Measurements from ENCODE around the gene BIRC3. TPM values are rescaled to one million over a fixed set of nuclear protein-coding genes. Genes with fewer than 3 reads are reported as not detected.

The BIRC3 gene
- total RNA-seq, 1 donor from 2014 or later, result not detected

DNA sequence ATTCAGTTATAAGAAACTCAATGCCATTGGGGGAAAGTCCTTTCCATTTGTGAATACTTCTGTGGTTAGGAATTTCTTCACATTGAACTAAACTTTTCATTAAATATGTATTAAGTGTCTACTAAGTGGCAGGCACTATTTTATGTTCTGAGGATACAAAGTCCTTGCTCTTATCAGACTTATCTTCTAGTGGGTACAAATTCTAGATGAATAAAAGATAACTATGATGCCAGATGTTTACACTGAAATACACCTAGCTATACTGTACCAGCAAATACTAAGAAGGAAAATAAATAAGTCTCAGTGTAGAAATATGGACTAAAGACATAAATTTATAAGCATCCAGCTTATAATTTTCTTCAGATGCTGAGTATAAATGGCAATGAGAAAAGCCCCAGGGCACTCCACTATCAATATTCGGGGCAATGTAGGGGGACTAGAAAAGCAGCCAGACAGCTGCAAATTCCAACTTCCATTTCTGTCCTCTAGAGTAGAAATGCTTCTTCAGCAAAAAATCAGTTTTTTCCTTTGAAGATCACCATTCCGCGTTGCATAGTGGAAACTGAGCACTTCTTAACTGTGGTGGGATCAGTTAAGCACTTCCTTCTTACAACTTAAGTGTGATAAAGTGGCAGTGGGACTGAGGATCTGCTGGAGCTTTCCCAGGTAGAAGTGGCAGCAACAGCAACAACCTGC lies 11.8 kb upstream of the BIRC3 start:
- Mint-ChIP-seq H3K36me3 (ENCODE audit: unreplicated experiment) (peaks cover 10% of the 10 kb centered on the region), H3K4me3 (ENCODE audit: unreplicated experiment) (no peak overlapping the region), H3K9me3 (ENCODE audit: unreplicated experiment) (peaks cover 5% of the 10 kb centered on the region), H3K27ac (ENCODE audit: unreplicated experiment) (no peak overlapping the region), H3K27me3 (ENCODE audit: unreplicated experiment) (no peaks in the 10 kb centered on the region), H3K4me1 (ENCODE audit: low read depth, unreplicated experiment) (no peaks in the 10 kb centered on the region)
- no peak for DNase-seq
- TF ChIP-seq CTCF (IDR thresholded peaks at IDR 0.05; ENCODE audit: partially characterized antibody, unreplicated experiment), result no peak

GRCh38 chr11:102306048-102306597 lies 11.2 kb upstream of the BIRC3 start:
- Mint-ChIP-seq H3K27me3 (ENCODE audit: unreplicated experiment) (no peaks in the 10 kb centered on the region), H3K27ac (ENCODE audit: unreplicated experiment) (no peak overlapping the region), H3K4me1 (ENCODE audit: low read depth, unreplicated experiment) (no peaks in the 10 kb centered on the region), H3K9me3 (ENCODE audit: unreplicated experiment) (peaks cover 5% of the 10 kb centered on the region), H3K4me3 (ENCODE audit: unreplicated experiment) (no peak overlapping the region), H3K36me3 (ENCODE audit: unreplicated experiment) (peaks cover 10% of the 10 kb centered on the region)
- DNase-seq, result no peak
- no peak for TF ChIP-seq CTCF (IDR thresholded peaks at IDR 0.05; ENCODE audit: partially characterized antibody, unreplicated experiment)

GRCh38 chr11:102306817-102307726 lies 10.2 kb upstream of the BIRC3 start:
- no peak for DNase-seq
- Mint-ChIP-seq H3K9me3 (ENCODE audit: unreplicated experiment) (peaks cover 3% of the 10 kb centered on the region), H3K36me3 (ENCODE audit: unreplicated experiment) (peaks cover under 1% of the 10 kb centered on the region), H3K4me1 (ENCODE audit: low read depth, unreplicated experiment) (no peaks in the 10 kb centered on the region), H3K27me3 (ENCODE audit: unreplicated experiment) (no peaks in the 10 kb centered on the region), H3K27ac (ENCODE audit: unreplicated experiment) (no peak overlapping the region), H3K4me3 (ENCODE audit: unreplicated experiment) (no peak overlapping the region)
- no peak for TF ChIP-seq CTCF (IDR thresholded peaks at IDR 0.05; ENCODE audit: partially characterized antibody, unreplicated experiment)

GRCh38 chr11:102307727-102308038 lies 9.6 kb upstream of the BIRC3 start:
- no peak for DNase-seq
- Mint-ChIP-seq H3K4me3 (ENCODE audit: unreplicated experiment) (no peak overlapping the region), H3K27ac (ENCODE audit: unreplicated experiment) (no peak overlapping the region), H3K9me3 (ENCODE audit: unreplicated experiment) (peaks cover 3% of the 10 kb centered on the region), H3K36me3 (ENCODE audit: unreplicated experiment) (no peaks in the 10 kb centered on the region), H3K27me3 (ENCODE audit: unreplicated experiment) (no peaks in the 10 kb centered on the region), H3K4me1 (ENCODE audit: low read depth, unreplicated experiment) (no peaks in the 10 kb centered on the region)
- TF ChIP-seq CTCF (IDR thresholded peaks at IDR 0.05; ENCODE audit: partially characterized antibody, unreplicated experiment), result no peak

Measured in glutamatergic neuron (in vitro differentiated cells).